DND-41 (cell line): Measurements from ENCODE around the gene STX3.

ENCODE experiments used
- ATAC-seq: fragments of 200-7000 bp; cut with Tn5 transposase; 3 replicates; pipeline ENCODE4 v1.9.1; 2021; ENCODE audit warnings: low read depth; ENCODE audit not compliant: insufficient read depth
- DNase-seq: peaks from one replicate; pipeline ENCODE4 v3.0.0-alpha.2; 2020
- H2AFZ ChIP-seq: 2 replicates; pipeline ENCODE4 v1.6.0; 2012; ENCODE audit warnings: low read depth, low read length
- H3K27ac ChIP-seq: 2 replicates; pipeline ENCODE4 v1.5.1; 2012; ENCODE audit warnings: low read length, inconsistent platforms
- H3K27me3 ChIP-seq: fragments of 200-600 bp; sonication (generic); 2 replicates; pipeline ENCODE4 v1.6.0; 2012; ENCODE audit warnings: low read length, mild to moderate bottlenecking, inconsistent platforms; ENCODE audit not compliant: insufficient read depth, poor library complexity
- H3K36me3 ChIP-seq: 2 replicates; pipeline ENCODE4 v1.5.1; 2012; ENCODE audit warnings: low read length, inconsistent platforms; ENCODE audit not compliant: insufficient read depth
- H3K4me1 ChIP-seq: 2 replicates; pipeline ENCODE4 v1.5.1; 2012; ENCODE audit warnings: mild to moderate bottlenecking, low read length; ENCODE audit not compliant: insufficient read depth
- H3K4me2 ChIP-seq: 2 replicates; pipeline ENCODE4 v1.6.0; 2012; ENCODE audit warnings: mild to moderate bottlenecking, moderate library complexity, low read length, inconsistent platforms; ENCODE audit not compliant: insufficient read depth
- H3K4me3 ChIP-seq, 2 experiments: fragments of 200-600 bp in 1 of 2; shearing (Covaris generic) in 1 of 2; 2 replicates each; pipeline ENCODE4 v1.5.1; 2012 to 2016; ENCODE audit warnings: inconsistent platforms in 2 of 2, low read length in 2 of 2, mild to moderate bottlenecking in 2 of 2, low read depth in 1 of 2, moderate library complexity in 1 of 2
- H3K79me2 ChIP-seq: 2 replicates; pipeline ENCODE4 v1.6.0; 2012; ENCODE audit warnings: low read length, inconsistent platforms; ENCODE audit not compliant: insufficient read depth
- H3K9ac ChIP-seq: 2 replicates; pipeline ENCODE4 v1.6.0; 2012; ENCODE audit warnings: low read depth, mild to moderate bottlenecking, inconsistent platforms, low read length, moderate library complexity
- H3K9me3 ChIP-seq: 2 replicates; pipeline ENCODE4 v1.5.1; 2012; ENCODE audit warnings: low read length, moderate library complexity, mild to moderate bottlenecking, inconsistent platforms; ENCODE audit not compliant: insufficient read depth, severe bottlenecking
- H4K20me1 ChIP-seq: 2 replicates; pipeline ENCODE4 v1.6.0; 2012; ENCODE audit warnings: low read length; ENCODE audit not compliant: insufficient read depth
- CTCF ChIP-seq: IDR thresholded peaks from 2 replicates; pipeline ENCODE4 v1.5.1; 2012; ENCODE audit warnings: borderline replicate concordance, low read length, moderate library complexity, mild to moderate bottlenecking; ENCODE audit not compliant: poor library complexity, severe bottlenecking; ENCODE audit errors: extremely low read depth
- EZH2 ChIP-seq: IDR thresholded peaks from 3 replicates; pipeline ENCODE4 v1.6.1; 2012; ENCODE audit warnings: borderline replicate concordance, low read depth, mild to moderate bottlenecking, moderate library complexity, low read length, inconsistent platforms; ENCODE audit not compliant: severe bottlenecking

STX3 gene

GRCh38 chr11:59728154-59728553 is 27.0 kb upstream of the STX3 start:
- H4K20me1 ChIP-seq: no peaks in the 10 kb centered on the region
- ATAC-seq: no peak
- no peak overlapping the region for H3K4me3 ChIP-seq
- no peak overlapping the region for H3K27ac ChIP-seq
- H3K9ac ChIP-seq: no peak overlapping the region
- H2AFZ ChIP-seq: no peak overlapping the region
- no peak for TF ChIP-seq CTCF
- TF ChIP-seq EZH2: no peak
- no peak for DNase-seq
- H3K27me3 ChIP-seq: no peaks in the 10 kb centered on the region
- no peaks in the 10 kb centered on the region for H3K4me1 ChIP-seq
- H3K4me2 ChIP-seq: no peak overlapping the region
- no peaks in the 10 kb centered on the region for H3K79me2 ChIP-seq
- H3K36me3 ChIP-seq: no peaks in the 10 kb centered on the region
- no peaks in the 10 kb centered on the region for H3K9me3 ChIP-seq

GRCh38 chr11:59728913-59729312 is 26.3 kb upstream of the STX3 start:
- ATAC-seq (no peak), DNase-seq (no peak)
- Histone ChIP-seq H3K4me1 (no peaks in the 10 kb centered on the region), H2AFZ (no peak overlapping the region), H3K9me3 (no peaks in the 10 kb centered on the region), H3K4me3 (no peak overlapping the region), H3K27ac (no peak overlapping the region), H3K36me3 (no peaks in the 10 kb centered on the region), H3K27me3 (no peaks in the 10 kb centered on the region), H3K9ac (no peak overlapping the region), H3K4me2 (no peak overlapping the region), H4K20me1 (no peaks in the 10 kb centered on the region), H3K79me2 (no peaks in the 10 kb centered on the region)
- TF ChIP-seq CTCF (no peak), EZH2 (no peak)

- H3K27ac ChIP-seq: no peak overlapping the region
Observed at GRCh38 chr11:59729834-59730233, 25.3 kb upstream of the STX3 start.

More at GRCh38 chr11:59729834-59730233, 25.3 kb upstream of the STX3 start:
- H4K20me1 ChIP-seq: no peaks in the 10 kb centered on the region
- no peaks in the 10 kb centered on the region for H3K4me1 ChIP-seq
- TF ChIP-seq EZH2 (no peak), CTCF (no peak)
- ATAC-seq: no peak
- H2AFZ ChIP-seq: no peak overlapping the region
- H3K4me2 ChIP-seq: no peak overlapping the region
- no peaks in the 10 kb centered on the region for H3K27me3 ChIP-seq
- no peaks in the 10 kb centered on the region for H3K36me3 ChIP-seq
- no peak overlapping the region for H3K9ac ChIP-seq
- DNase-seq: no peak
- H3K79me2 ChIP-seq: no peaks in the 10 kb centered on the region
- no peak overlapping the region for H3K4me3 ChIP-seq
- H3K9me3 ChIP-seq: no peaks in the 10 kb centered on the region
